GM21529 (cell line): ENCODE data around the gene HOXA13.

Experiments
- ATAC-seq: cut with Tn5 transposase; IDR thresholded peaks from one replicate; pipeline ENCODE4 v1.9.1; 2021; ENCODE audit not compliant: unreplicated experiment

The HOXA13 gene

DNA sequence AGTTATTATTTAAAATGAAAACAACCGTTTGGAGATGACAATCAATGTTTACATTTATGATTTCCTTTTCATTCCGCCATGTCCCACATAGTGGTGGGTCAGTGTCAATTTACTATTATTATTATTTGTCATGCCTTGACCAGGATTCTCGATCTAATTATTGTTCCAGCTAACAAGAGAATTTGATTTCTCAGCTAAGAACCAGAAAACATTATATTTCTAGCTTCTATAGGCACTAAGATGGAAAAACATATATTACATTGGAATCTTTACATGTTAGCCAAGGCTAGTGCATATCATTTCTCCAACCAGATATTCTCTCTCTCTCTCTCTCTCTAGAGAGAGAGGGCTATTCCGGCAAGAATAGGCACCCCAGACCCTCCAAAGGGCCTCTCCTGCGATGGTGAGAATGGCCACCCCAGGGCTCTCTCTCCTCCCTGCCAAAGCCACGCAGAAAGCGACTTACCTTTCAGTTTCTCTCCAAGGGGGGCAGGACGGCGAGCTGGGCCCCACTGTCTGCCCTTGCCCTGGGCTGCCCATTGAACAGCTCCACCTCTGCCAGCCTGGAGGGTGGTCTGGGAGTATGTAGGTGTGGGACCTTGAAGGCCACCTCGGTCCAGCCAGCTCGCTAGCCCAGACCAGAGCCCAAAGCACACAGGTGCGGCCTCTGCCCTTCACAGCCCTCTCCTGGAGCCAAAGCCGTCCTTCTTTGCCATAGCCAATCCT is 49.9 kb downstream of the HOXA13 start:
- no peak for ATAC-seq

DNA sequence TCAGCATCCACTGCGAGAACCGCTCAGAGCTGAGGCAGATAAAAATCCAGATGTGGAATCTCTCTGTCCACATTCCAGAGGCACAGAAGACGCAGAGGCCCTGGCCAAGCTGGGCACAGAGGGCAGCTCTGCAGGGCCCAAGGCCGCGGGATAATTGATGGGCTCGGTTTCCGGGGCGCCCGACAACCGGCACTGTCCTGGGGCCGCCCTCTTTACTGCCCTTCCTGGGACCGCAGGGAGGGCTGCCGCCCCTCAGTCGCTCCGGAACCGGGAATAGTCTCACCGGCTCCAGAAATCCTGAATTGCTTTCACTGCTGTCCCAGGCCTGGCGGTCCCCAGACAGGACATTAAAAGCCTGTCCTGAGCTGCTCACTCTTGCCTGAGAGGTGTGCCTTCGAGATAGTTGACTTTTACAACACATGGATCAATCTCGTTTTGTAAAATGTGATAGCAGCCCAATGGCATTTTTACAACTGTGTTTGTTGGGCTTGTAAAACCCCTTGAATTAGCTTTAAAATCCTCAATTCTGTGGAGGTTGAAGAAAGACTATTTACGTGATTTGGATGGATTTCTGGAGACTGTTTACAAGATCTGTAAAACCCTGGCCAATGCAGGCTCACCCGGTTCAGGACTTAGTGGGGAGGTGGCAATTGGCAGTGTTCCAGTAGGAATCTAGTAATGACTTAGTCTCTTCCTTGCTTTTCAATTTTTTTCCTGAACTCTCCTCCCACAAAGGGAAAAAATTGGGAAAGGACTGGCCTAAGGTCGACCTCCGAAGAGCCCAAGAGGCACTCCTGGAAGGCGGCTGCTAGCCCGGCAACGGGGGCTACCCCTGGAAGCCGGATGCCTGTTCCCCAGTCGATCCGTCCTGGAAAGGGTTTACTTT is 50.9 kb downstream of the HOXA13 start:
- ATAC-seq, result no peak

DNA sequence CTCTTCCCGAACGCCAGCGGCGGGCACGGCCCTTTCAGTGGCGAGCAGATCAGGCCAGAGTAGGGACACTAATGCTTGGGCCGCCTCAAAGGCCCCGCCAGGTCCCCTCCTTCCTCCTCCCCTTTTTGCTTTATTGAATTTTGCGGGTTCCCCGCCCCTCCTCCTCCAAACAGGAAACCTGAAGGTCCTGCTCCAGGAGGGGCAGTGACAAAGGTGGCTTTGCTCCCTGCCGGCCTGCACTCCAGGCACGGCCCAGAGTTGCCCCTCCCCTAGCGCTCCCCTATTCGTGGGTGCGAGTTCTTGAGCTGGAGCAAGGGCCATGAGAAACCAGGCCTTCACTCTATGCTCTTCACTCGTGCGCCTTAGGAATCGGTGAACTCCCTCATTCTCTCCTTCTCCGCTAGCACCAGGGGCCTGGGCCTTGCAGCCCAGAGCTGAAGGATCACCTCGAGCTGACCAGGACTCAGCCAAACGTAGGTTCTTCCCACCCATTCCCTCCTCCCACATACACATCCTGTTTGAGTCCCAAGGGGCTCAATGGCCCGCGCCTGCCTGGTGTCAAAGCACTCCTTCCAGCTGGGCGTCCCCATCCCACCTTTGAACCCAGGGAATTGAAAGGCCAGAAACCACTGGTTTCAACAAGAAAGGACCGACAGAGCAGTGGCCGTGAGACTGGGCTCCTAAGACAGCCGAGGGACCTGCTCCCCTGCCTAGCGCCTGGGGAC is 51.7 kb downstream of the HOXA13 start:
- no peak for ATAC-seq

DNA sequence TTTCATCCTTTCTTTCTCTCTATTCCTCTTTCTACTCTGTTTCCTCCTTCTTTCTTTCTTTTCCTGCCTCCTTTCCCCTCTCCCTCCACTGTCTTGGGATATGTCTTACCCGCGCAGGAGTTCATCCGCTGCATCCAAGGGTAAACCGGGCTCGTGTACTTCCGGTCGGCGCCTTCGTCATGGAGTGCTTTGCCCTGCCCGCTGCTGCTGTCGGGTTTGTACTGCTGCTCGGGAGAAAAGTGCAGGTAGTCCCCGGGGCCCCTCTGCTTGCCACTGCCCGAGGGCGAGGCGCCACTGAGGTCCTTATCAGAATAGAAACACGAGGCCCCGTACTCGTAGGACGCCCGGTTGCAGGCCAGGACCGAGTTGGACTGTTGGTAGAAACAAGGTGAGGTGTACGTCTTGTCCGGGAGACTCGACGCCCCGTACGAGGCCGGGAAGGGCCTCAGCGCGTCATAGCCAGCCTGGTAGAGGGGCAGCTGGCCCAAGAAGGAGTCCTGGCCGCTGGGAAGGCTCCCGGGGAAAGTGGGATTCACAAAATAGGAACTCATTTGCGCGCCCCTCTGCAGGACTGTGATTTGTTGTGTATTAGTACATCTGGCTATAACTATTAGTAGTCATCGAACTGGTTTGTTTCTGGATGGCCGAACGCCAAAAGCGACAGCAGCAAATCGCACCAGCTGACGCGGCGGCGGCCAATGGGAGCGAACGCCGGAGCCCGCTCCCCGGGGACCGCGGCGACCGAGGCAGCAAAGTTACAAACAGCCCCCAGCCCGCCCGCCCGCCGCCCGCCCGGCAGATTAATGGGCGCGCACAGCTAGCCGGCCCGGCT is 52.5 kb downstream of the HOXA13 start, which contains the start of gene HOXA6:
TSS of gene HOXA6 (minus strand) at position 576 of the 832 bp plus-strand sequence. CDS start at position 551, 25 bp downstream.
- no peak for ATAC-seq

DNA sequence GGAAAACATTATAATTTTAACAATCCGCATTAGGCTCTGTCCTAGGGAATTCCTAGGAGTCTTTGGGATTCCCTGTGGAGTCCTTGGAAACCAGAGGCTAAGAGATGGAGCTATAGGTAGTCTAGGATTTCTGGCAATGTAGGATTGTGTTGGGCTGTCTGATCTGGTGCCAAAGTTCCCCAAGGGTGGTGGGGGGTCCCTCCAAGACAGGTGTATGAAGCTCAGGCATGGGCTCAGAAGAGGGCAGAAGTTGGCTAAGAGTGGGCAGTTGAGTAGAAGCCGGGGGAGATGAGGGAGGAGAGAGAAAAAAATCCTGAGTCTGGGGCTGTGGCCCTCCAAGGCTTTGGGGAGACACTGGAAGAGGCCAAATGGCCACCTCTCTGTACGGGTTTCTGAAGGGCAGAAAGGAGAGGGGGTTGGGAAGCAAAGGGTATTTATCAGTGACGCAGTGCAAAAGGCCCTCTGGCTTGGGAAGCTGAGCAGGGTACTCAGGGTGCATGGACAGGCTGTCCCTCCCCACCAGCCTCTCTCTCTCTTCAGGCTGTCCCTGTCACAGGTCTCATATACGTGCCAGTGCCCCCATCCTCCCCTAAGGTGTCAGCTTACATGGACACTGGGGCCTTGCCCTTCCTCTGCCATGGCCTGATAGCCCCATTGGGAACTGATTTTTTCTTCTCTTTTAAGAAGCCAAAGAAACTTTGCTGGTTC is 53.2 kb downstream of the HOXA13 start:
- no peak for ATAC-seq

DNA sequence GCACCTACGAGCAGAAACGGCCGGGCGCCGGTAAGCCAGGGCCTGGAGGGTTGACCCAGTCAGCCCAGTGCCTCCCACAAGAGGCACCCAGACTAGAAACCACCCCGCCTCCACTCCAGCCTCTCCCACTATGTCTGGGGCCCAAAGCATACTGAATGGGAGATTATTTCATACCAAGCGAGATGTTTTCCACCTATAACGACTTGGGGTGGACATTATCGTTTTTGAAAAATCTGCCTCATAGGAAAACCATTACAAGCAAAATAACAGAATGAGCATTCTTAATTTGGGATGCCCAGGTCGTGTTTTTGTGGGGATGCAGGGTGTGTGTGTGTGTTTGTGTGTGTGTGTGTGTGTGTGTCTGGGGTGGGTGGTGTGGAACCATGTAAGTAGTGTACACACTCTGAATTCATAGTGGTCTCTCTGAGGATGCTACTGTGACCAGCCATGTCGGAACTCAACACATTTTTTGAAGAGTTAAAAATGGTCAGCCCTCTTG is 53.9 kb downstream of the HOXA13 start:
- ATAC-seq, result no peak

DNA sequence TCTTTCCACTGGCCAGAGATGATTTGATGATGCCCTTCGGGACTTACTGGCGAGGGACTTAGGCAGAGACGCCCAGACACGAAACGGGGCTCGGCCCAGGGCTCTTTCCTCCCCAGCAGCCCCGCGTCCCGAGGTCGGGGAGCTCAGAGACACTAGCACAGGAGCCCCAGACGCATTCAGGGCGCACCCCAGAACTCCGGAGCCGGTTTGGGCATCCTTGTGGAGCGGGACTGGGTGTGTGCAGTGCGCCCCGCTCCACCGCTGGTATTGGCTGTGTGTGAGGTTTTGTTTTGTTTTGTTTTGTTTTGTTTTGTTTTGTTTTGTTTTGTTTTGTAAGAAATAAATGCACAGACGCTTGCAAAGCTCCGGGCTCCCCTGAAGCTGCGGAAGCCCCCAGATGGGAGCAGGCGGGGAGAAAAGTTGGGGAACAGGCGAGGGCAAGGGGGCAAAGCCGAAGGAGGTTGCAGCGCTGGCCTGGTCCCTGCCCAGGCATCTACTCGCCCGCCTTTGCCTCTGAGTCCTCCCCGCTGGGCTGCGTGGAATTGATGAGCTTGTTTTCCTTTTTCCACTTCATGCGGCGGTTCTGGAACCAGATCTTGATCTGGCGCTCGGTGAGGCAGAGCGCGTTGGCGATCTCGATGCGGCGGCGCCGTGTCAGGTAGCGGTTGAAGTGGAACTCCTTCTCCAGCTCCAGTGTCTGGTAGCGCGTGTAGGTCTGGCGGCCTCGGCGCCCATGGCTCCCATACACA is 54.6 kb downstream of the HOXA13 start:
- no peak for ATAC-seq

DNA sequence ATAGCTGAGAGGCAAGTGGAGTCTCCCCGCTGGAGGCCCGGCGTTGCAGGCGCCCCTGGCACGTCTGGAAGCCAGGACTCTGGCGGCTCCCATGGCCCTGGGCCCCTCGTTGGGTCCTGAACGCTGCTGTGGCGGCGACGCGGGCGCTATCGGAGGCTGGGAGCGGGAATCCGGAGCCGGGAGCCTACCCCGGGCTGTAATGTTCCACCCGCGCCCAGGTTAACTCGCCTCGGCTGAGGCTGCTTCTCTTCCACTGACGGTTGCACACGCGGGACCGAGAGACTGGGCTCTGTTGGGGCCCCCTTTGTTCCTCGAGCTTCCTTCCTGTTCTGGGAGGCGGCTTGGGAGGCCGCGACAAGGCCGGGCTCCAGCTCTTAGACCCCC is 55.1 kb downstream of the HOXA13 start:
- ATAC-seq, result no peak
